Astrocyte of the cerebellum (primary cell): ENCODE measurements around the gene CLMP.

Experiments
- DNase-seq: peaks from one replicate; pipeline ENCODE4 v3.0.0-alpha.2; 2011; ENCODE audit warnings: low read depth
- H3K4me3 ChIP-seq: 2 replicates; pipeline ENCODE4 v1.5.1; 2011; ENCODE audit warnings: mild to moderate bottlenecking, low read depth, low read length, moderate library complexity
- in situ Hi-C: cut with HindIII; loops from 2 replicates; pipeline ENCODE4 v1.10.0; 2017; ENCODE audit warnings: low sequenced_read_pairs
- TF ChIP-seq, protein P1 (sequence below): IDR thresholded peaks from 2 replicates; pipeline ENCODE4 v1.5.1; 2012; ENCODE audit warnings: low read length, low read depth, moderate library complexity, mild to moderate bottlenecking; ENCODE audit errors: missing control alignments

CLMP gene, protein sequence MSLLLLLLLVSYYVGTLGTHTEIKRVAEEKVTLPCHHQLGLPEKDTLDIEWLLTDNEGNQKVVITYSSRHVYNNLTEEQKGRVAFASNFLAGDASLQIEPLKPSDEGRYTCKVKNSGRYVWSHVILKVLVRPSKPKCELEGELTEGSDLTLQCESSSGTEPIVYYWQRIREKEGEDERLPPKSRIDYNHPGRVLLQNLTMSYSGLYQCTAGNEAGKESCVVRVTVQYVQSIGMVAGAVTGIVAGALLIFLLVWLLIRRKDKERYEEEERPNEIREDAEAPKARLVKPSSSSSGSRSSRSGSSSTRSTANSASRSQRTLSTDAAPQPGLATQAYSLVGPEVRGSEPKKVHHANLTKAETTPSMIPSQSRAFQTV

DNA sequence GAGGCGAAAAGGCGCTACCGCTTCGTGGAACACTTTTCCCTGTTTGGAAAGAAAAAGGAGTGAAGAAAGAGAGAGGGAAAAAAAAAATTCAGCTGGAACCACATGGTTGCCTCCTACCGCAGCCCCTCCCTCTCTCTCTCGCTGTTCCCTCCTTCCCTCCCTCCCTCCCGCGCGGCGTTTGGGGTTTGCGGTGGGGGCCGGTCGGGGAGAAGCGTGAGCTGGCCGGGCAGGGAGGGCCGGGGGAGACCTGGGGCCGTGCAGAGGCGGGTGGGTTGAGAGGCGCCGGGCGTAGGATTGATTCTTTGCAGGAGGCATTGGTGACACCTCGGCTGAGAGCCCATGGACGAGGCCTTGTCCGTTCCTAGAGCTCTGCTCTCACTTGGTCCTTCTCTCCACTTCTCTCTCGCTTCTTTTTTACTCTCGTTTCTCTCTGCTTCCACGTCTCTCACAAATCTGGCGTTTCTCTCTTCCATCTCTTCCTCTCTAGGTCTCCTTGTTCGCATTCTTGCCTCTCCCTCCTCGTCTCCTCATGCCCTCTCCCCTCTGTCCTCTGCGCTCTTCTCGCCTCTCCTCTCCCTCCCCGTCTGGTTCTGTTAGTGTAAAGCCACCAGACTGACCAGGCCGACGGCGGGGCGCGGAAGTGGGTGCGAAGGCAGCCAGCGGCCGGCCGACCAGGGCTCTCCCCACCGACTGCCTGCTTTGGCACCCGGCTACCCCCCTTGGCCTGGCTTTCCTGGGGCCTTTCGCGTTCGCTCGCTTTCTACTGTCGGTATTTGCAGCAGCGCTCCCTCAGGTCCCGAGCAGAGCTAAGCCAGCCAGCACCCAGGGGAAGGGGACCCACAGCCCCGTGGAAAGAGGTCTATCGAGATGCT, at the start of gene CLMP:
Gene CLMP (minus strand): TSS at position 61 of the 872 bp plus-strand sequence. CDS start 308 bp downstream, outside the sequence.
- in situ Hi-C loops: no loop called here
- DNase-seq: no peak
- H3K4me3 ChIP-seq: peak within 1 kb of the TSS; percentile 77
- TF ChIP-seq, protein P1, sequence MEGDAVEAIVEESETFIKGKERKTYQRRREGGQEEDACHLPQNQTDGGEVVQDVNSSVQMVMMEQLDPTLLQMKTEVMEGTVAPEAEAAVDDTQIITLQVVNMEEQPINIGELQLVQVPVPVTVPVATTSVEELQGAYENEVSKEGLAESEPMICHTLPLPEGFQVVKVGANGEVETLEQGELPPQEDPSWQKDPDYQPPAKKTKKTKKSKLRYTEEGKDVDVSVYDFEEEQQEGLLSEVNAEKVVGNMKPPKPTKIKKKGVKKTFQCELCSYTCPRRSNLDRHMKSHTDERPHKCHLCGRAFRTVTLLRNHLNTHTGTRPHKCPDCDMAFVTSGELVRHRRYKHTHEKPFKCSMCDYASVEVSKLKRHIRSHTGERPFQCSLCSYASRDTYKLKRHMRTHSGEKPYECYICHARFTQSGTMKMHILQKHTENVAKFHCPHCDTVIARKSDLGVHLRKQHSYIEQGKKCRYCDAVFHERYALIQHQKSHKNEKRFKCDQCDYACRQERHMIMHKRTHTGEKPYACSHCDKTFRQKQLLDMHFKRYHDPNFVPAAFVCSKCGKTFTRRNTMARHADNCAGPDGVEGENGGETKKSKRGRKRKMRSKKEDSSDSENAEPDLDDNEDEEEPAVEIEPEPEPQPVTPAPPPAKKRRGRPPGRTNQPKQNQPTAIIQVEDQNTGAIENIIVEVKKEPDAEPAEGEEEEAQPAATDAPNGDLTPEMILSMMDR: no peak

DNA sequence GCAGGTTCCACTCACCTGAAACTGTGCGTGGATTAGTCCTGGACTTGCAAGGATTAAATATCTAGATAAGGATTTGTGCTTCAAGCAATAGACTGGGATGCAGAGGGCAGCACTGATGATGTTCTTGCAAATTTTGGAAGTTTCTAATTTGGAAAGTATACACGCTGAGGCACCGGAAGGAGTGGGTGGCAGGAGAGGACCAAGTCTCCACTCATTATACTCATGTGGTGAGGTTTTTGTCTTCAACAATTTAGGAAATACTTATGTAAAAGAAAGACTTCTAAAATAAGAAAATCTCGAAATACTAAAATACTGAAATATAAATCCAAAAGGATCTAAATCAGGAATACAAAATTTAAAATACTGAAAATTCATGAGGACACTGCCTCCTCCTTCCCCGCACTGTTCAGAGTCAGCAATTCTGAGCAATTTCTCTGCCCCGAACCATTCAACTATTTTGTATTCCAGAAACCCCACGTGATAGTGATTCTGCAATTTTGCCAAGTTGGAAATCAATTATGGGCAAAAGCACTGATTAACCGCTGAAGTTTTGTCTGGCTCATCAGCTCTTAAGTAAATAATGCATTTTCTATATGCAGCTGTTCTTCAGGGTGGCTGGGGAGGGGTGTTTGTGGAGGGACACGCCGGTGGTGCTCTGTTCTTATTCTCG, 47.0 kb upstream of the CLMP start:
- H3K4me3 ChIP-seq: no peak overlapping the region
- in situ Hi-C loops: no loop called here
- TF ChIP-seq, protein P1: no peak
- DNase-seq: no peak

DNA sequence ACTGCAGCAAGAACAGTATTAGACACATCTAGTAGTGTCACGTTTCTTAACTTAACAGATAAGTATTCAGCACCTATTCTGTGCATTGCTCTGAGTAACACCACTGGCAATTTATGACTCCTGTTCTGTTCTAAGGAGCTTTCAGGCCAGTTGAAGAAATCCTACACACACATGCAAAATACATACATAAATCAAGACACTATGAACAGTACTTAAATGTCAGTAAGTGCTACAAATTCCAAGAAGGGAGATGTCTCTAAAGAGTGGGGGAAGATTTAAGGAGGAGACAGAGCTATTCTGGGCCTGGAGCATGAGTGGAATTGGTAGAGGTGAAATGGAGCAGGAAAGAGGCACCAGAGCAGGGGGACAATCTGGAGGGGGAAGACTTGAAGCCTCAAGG, 46.2 kb upstream of the CLMP start:
- no peak overlapping the region for H3K4me3 ChIP-seq
- DNase-seq: no peak
- in situ Hi-C loops: no loop called here
- TF ChIP-seq, protein P1: no peak

DNA sequence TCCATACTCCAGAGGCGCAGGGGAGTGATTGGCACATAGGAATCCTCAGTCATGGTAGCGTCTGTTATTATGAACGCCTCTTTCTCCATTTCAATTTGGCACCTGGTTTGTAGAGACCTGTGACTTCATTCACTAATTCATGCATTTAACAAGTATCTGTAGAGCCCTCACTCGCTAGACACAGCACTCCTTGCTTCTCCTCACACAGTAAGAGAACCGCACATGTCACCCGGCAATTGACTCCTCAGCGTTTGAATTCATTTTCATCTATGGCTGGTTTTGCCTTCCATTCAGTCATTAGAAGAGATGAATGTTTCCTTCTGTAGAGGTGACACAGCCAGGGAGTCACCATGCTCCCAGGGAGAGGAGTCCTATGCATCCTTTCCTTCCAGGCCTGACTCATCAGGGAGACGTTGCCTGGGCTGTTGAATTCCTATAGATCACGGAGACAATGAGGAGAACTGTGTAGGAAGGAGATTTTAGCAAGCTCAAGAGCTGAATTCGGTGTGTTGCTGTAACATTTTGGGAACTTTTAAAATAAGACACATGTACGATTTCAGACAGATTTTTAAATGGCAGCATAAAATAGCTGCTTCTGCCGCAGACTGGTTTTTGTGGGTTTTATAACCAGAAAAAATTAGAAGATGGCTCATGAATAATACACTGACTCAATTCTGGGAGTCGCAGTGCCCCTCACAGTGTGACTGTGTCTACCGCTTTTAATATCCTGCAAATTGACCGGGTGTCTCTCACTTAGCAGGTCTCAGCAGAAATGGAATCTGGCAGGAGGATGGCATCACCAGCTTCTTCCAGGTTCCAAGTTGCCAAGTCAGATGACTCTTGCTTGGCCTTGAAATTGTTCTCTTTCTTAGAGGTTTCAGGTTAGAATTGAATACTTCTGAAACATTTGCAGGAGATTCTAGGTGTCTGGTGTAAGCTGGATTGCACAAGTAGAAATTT, 44.4 kb upstream of the CLMP start:
- no peak for DNase-seq
- in situ Hi-C loops: loop anchor here (5.0 kb wide), 1 partner anchor 62 kb away; no protein-coding TSS in a partner anchor
- H3K4me3 ChIP-seq: no peak overlapping the region
- TF ChIP-seq, protein P1: no peak

DNA sequence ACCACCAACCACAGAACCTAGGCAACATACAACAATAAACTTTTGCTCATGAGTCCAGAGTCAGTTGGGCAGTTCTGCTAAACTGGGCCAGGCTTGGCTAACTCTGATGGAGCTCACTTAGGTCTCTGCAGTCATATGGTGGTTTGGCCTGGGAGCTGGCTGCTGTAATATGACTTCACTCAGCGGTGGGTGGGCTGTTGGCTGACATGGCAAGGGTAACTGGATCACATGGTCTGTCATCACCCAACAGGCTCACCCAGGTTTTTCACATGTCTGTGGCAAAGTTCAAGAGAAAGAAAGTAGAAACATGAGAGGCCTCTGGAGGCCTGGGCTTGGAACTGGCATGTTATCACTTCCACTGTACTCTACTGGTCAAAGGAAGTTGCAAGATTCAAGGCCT, 43.2 kb upstream of the CLMP start:
- peak; percentile 15 for DNase-seq
- TF ChIP-seq, protein P1: no peak
- H3K4me3 ChIP-seq: no peak overlapping the region
- in situ Hi-C loops: loop anchor here (5.0 kb wide), 1 partner anchor 61 kb away; no protein-coding TSS in a partner anchor
